ENCODE data around the gene FLVCR2. TPM values are rescaled to one million over a fixed set of nuclear protein-coding genes. Genes with fewer than 3 reads are reported as not detected.
"Not testable (repeated sequence)": the region's sequence is repeated elsewhere in the genome, so short reads cannot be mapped to it uniquely, and the experiment has no call there.

Gene FLVCR2
- total RNA-seq, 2 donors from 2014 or later: 6.2 to 8.3 TPM

GRCh38 chr14:75597149-75597548 is 18.7 kb downstream of the FLVCR2 start:
- Histone ChIP-seq H3K27ac (no peak overlapping the region), H3K27me3 (replicated peaks; ENCODE audit: insufficient read depth) (no peaks in the 10 kb centered on the region), H3K36me3 (no peaks in the 10 kb centered on the region), H3K9me3 (no peaks in the 10 kb centered on the region), H3K4me3 (no peak overlapping the region), H3K4me1 (ENCODE audit: control insufficient read depth in 1 of 2, low read depth in 2 of 2) (no peaks in the 10 kb centered on the region)
- ATAC-seq (ENCODE audit: insufficient number of reproducible peaks, low FRiP score, low read depth) (no peak), DNase-seq (ENCODE audit: low spot score) (no peak)
- no peak for TF ChIP-seq CTCF (IDR thresholded peaks at IDR 0.05)

GRCh38 chr14:75600100-75600499 is 21.7 kb downstream of the FLVCR2 start:
- not testable (repeated sequence) for H3K27ac ChIP-seq; H3K27me3 ChIP-seq (replicated peaks; ENCODE audit: insufficient read depth); ATAC-seq (ENCODE audit: insufficient number of reproducible peaks, low FRiP score, low read depth); H3K36me3 ChIP-seq; H3K4me1 ChIP-seq (ENCODE audit: control insufficient read depth in 1 of 2, low read depth in 2 of 2); H3K4me3 ChIP-seq; H3K9me3 ChIP-seq; DNase-seq (ENCODE audit: low spot score)

GRCh38 chr14:75601061-75601460 is 22.6 kb downstream of the FLVCR2 start:
- ATAC-seq (ENCODE audit: insufficient number of reproducible peaks, low FRiP score, low read depth); H3K9me3 ChIP-seq; H3K4me3 ChIP-seq; H3K4me1 ChIP-seq (ENCODE audit: control insufficient read depth in 1 of 2, low read depth in 2 of 2); H3K36me3 ChIP-seq; DNase-seq (ENCODE audit: low spot score); H3K27me3 ChIP-seq (replicated peaks; ENCODE audit: insufficient read depth); H3K27ac ChIP-seq: not testable (repeated sequence)

- no peak overlapping the region for H3K27ac ChIP-seq
- peaks cover 0 to 8% of the 10 kb centered on the region in 2 donors for H3K4me1 ChIP-seq (ENCODE audit: control insufficient read depth in 1 of 2, low read depth in 2 of 2)
- ATAC-seq (ENCODE audit: insufficient number of reproducible peaks, low FRiP score, low read depth) (no peak), DNase-seq (ENCODE audit: low spot score) (no peak)
- H3K4me3 ChIP-seq: no peak overlapping the region
- no peaks in the 10 kb centered on the region for H3K36me3 ChIP-seq
- TF ChIP-seq CTCF (IDR thresholded peaks at IDR 0.05): no peak
- no peaks in the 10 kb centered on the region for H3K9me3 ChIP-seq
- H3K27me3 ChIP-seq (replicated peaks; ENCODE audit: insufficient read depth): no peaks in the 10 kb centered on the region
Measured at GRCh38 chr14:75602503-75602902, 24.1 kb downstream of the FLVCR2 start.

- Histone ChIP-seq H3K27ac (peak overlapping the region in 1 of 2 donors; percentile 5), H3K27me3 (replicated peaks; ENCODE audit: insufficient read depth) (no peaks in the 10 kb centered on the region), H3K36me3 (no peaks in the 10 kb centered on the region), H3K4me3 (peak overlapping the region; percentile 46), H3K4me1 (ENCODE audit: control insufficient read depth in 1 of 2, low read depth in 2 of 2) (peaks cover 0 to 14% of the 10 kb centered on the region in 2 donors), H3K9me3 (no peaks in the 10 kb centered on the region)
- no peak for TF ChIP-seq CTCF (IDR thresholded peaks at IDR 0.05)
- DNase-seq (ENCODE audit: low spot score) (no peak), ATAC-seq (ENCODE audit: insufficient number of reproducible peaks, low FRiP score, low read depth) (no peak)
Measured at GRCh38 chr14:75604979-75605851, 26.8 kb downstream of the FLVCR2 start.

GRCh38 chr14:75605916-75606315 is 27.5 kb downstream of the FLVCR2 start:
- DNase-seq (ENCODE audit: low spot score) (no peak), ATAC-seq (ENCODE audit: insufficient number of reproducible peaks, low FRiP score, low read depth) (no peak)
- H3K4me3 ChIP-seq: peak overlapping the region; percentile 46
- H3K4me1 ChIP-seq (ENCODE audit: control insufficient read depth in 1 of 2, low read depth in 2 of 2): peaks cover 6 to 21% of the 10 kb centered on the region in 2 donors
- no peak for TF ChIP-seq CTCF (IDR thresholded peaks at IDR 0.05)
- H3K36me3 ChIP-seq: no peaks in the 10 kb centered on the region
- no peaks in the 10 kb centered on the region for H3K27me3 ChIP-seq (replicated peaks; ENCODE audit: insufficient read depth)
- peak overlapping the region in 1 of 2 donors; percentile 5 for H3K27ac ChIP-seq
- H3K9me3 ChIP-seq: no peaks in the 10 kb centered on the region
